HG03565 (cell line): ENCODE results near the gene NFE2L3.
"Not testable (repeated sequence)": the region's sequence is repeated elsewhere in the genome, so short reads cannot be mapped to it uniquely, and the experiment has no call there.

Experiments
- ATAC-seq: cut with Tn5 transposase; IDR thresholded peaks from one replicate; pipeline ENCODE4 v1.9.1; 2021; ENCODE audit warnings: mild to moderate bottlenecking, moderate library complexity; ENCODE audit not compliant: unreplicated experiment

NFE2L3 gene

GRCh38 chr7:26166684-26167266 is 14.8 kb downstream of the NFE2L3 start:
- no peak for ATAC-seq

GRCh38 chr7:26167303-26167934 is 15.4 kb downstream of the NFE2L3 start:
- no peak for ATAC-seq

GRCh38 chr7:26168458-26169023 is 16.5 kb downstream of the NFE2L3 start:
- ATAC-seq, result no peak

GRCh38 chr7:26169271-26169670 is 17.3 kb downstream of the NFE2L3 start:
- no peak for ATAC-seq

- ATAC-seq, result no peak
Measured at GRCh38 chr7:26170663-26171062, 18.7 kb downstream of the NFE2L3 start.

GRCh38 chr7:26171601-26172000 is 19.6 kb downstream of the NFE2L3 start:
- ATAC-seq, result no peak

GRCh38 chr7:26172048-26172447 is 20.1 kb downstream of the NFE2L3 start:
- ATAC-seq, result no peak

- ATAC-seq, result not testable (repeated sequence)
Measured at GRCh38 chr7:26175903-26176302, 23.9 kb downstream of the NFE2L3 start.

GRCh38 chr7:26176696-26177095 is 24.7 kb downstream of the NFE2L3 start:
- ATAC-seq, result not testable (repeated sequence)

- not testable (repeated sequence) for ATAC-seq
Measured at GRCh38 chr7:26177269-26177668, 25.3 kb downstream of the NFE2L3 start.

GRCh38 chr7:26178272-26178960 is 26.4 kb downstream of the NFE2L3 start:
- no peak for ATAC-seq

- no peak for ATAC-seq
Measured at GRCh38 chr7:26179422-26179821, 27.4 kb downstream of the NFE2L3 start.

GRCh38 chr7:26179826-26180497 is 28.0 kb downstream of the NFE2L3 start:
- ATAC-seq, result no peak

GRCh38 chr7:26180792-26181198 is 28.8 kb downstream of the NFE2L3 start:
- no peak for ATAC-seq

- no peak for ATAC-seq
Measured at GRCh38 chr7:26181474-26182227, 29.7 kb downstream of the NFE2L3 start.

- no peak for ATAC-seq
Measured at GRCh38 chr7:26182283-26182682, 30.3 kb downstream of the NFE2L3 start.

- ATAC-seq, result no peak
Measured at GRCh38 chr7:26182706-26183105, 30.7 kb downstream of the NFE2L3 start.

GRCh38 chr7:26183545-26184280 is 31.7 kb downstream of the NFE2L3 start:
- no peak for ATAC-seq

- not testable (repeated sequence) for ATAC-seq
Measured at GRCh38 chr7:26184281-26185101, 32.5 kb downstream of the NFE2L3 start.
